HEK293T (cell line): Measurements from ENCODE around the gene NIBAN1.

Source experiments
- ARNT ChIP-seq: fragments of 450-650 bp; IDR thresholded peaks from 2 replicates; pipeline ENCODE4 v1.6.1; 2017; ENCODE audit warnings: mild to moderate bottlenecking
- BHLHE40 ChIP-seq: fragments of 450-650 bp; IDR thresholded peaks from 2 replicates; pipeline ENCODE4 v1.6.1; 2016; ENCODE audit warnings: mild to moderate bottlenecking, moderate library complexity, borderline replicate concordance
- ELF4 ChIP-seq: fragments of 450-650 bp; IDR thresholded peaks from 2 replicates; pipeline ENCODE4 v1.6.1; 2017; ENCODE audit warnings: antibody characterized with exemption
- FOXK2 ChIP-seq: fragments of 450-650 bp; IDR thresholded peaks from 2 replicates; pipeline ENCODE4 v1.6.1; 2016; ENCODE audit warnings: mild to moderate bottlenecking
- FOXM1 ChIP-seq: fragments of 450-650 bp; IDR thresholded peaks from 2 replicates; pipeline ENCODE4 v1.6.1; 2017; ENCODE audit warnings: mild to moderate bottlenecking, borderline replicate concordance
- HDGF ChIP-seq: fragments of 450-650 bp; IDR thresholded peaks from 2 replicates; pipeline ENCODE4 v1.6.1; 2017; ENCODE audit warnings: antibody characterized with exemption, borderline replicate concordance
- LEF1 ChIP-seq: fragments of 450-650 bp; IDR thresholded peaks from 2 replicates; pipeline ENCODE4 v1.6.1; 2017; ENCODE audit warnings: mild to moderate bottlenecking, borderline replicate concordance
- PKNOX1 ChIP-seq: fragments of 450-650 bp; IDR thresholded peaks from 2 replicates; pipeline ENCODE4 v1.6.1; 2016
- SP1 ChIP-seq: fragments of 450-650 bp; IDR thresholded peaks from 2 replicates; pipeline ENCODE4 v1.6.1; 2017
- SUZ12 ChIP-seq: fragments of 450-650 bp; IDR thresholded peaks from 2 replicates; pipeline ENCODE4 v1.6.1; 2016; ENCODE audit warnings: mild to moderate bottlenecking
- ZNF384 ChIP-seq: fragments of 450-650 bp; IDR thresholded peaks from 2 replicates; pipeline ENCODE4 v1.6.1; 2016

DNA sequence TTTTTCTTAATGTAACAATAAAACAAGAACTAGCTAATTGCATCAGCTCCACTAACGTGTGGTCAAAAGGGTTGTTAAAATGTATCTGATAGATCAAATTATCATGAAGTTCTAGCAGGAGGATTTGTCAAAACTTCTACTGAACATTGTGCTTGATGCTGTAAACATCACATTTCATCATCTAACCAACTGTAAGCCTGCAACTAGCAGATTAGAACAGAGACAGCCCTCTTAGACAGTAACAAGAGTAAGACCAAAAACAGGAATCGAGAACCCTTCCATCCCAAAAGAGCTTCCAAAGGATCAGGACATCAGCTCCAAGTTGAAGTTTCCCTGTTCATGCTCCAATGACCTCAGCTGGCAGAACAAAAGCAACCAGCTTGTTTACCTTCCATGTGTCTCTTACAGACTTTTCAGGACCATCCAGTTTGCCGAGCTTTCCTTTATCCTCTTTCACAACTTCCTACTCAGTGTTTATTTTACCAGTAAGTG lies 44.6 kb downstream of the NIBAN1 start:
- TF ChIP-seq SP1: no peak
- no peak for TF ChIP-seq BHLHE40
- no peak for TF ChIP-seq SUZ12
- no peak for TF ChIP-seq ZNF384
- no peak for TF ChIP-seq ARNT
- no peak for TF ChIP-seq FOXK2
- TF ChIP-seq LEF1: no peak
- TF ChIP-seq FOXM1: no peak
- no peak for TF ChIP-seq ELF4
- no peak for TF ChIP-seq PKNOX1
- TF ChIP-seq HDGF: no peak
